Inflammatory macrophage treated with lipopolysaccharide for 1 hour (primary cell): ENCODE data around the gene ZNRF3.
A peak's percentile ranks its signal among the peaks of the same experiment; 100 is the strongest.

Experiments
- DNase-seq, 2 donors: peaks; one replicate each; pipeline ENCODE4 v3.0.0-alpha.2; 2020 to 2022

ZNRF3 gene

GRCh38 chr22:29043906-29044575 is 160.7 kb downstream of the ZNRF3 start:
- no peak for DNase-seq

DNA sequence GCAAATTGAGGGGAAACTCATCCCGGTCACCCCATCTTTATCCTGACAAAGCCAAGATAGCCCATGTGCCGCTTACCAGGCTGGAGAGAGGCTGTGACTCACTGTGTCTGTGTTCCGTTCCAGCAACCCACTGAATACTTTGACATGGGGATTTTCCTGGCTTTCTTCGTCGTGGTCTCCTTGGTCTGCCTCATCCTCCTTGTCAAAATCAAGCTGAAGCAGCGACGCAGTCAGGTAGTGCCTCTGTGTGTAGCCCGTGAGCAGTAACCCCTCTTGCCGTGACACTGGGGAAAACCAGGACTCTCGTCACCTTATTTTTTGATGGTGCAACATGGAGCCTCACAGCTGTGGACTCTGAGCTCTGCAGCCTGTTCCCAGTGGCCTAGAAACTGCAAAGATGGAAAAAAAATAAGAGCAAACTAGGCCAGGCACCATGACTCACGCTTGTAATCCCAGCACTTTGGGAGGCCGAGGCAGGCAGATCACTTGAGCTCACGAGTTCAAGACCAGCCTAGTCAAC is 161.3 kb downstream of the ZNRF3 start:
- DNase-seq = no peak

- DNase-seq = no peak
These were observed 165.7 kb downstream of the ZNRF3 start for GRCh38 chr22:29048822-29049654.

DNA sequence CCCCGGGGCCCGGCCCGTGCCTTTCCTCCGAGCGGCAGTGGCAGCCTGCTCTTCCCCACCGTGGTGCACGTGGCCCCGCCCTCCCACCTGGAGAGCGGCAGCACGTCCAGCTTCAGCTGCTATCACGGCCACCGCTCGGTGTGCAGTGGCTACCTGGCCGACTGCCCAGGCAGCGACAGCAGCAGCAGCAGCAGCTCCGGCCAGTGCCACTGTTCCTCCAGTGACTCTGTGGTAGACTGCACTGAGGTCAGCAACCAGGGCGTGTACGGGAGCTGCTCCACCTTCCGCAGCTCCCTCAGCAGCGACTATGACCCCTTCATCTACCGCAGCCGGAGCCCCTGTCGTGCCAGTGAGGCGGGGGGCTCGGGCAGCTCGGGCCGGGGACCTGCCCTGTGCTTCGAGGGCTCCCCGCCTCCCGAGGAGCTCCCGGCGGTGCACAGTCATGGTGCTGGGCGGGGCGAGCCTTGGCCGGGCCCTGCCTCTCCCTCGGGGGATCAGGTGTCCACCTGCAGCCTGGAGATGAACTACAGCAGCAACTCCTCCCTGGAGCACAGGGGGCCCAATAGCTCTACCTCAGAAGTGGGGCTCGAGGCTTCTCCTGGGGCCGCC is 166.4 kb downstream of the ZNRF3 start:
- DNase-seq = no peak

GRCh38 chr22:29050457-29050856 is 167.1 kb downstream of the ZNRF3 start:
- DNase-seq = no peak

GRCh38 chr22:29053048-29053702 is 169.8 kb downstream of the ZNRF3 start:
- no peak for DNase-seq

- DNase-seq = no peak
These were observed 170.9 kb downstream of the ZNRF3 start for GRCh38 chr22:29054251-29054767.

DNA sequence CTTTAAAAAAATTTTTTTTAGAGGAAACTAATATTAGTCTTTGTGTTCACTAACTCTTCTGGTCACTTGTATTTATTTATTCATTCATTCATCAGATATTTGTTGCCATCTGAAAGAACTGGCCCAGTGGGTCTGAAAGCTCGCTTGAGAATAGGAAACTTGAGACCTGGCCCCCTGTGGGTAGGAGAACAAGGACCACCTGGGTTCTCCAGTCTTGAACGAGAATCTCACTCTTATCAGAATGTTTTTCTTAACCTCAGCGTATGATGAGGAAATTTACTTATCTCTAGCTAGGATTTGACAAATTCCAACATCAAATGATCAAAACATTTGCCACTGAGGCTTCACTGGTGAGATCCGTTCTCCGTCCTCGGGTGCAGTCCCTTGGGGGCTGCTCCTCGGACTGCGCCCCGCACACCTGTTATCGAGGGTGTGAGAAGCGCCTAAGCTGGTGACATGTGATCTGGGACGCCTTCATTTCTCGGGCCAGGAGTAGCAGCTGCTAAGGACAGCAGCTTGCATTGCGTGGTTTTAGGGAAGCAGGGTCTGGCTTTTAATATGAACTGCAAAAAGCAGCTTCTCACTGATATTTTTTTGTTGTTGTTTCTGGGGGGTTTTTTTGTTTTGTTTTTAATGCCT is 171.9 kb downstream of the ZNRF3 start:
- DNase-seq = no peak

DNA sequence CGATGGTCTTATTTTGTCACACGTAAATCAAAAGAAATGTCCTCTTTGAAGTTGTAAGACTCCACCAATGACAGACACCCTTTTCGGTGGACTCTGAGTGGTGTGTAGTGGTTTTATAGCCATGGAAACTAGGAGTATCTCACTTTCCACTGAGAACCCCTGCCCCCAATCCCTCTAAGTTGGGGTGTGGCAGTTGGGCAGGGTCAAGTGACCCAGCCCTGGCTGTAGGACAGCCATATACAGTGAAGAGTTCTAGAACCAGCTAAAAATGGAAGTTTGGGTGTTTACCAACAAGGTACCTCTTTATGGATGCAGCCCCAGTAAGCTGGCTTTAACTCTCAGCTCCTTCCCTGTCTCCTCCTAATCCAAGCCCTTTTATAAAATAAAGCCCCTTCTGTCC is 173.1 kb downstream of the ZNRF3 start:
- no peak for DNase-seq

GRCh38 chr22:29060251-29060869 is 177.0 kb downstream of the ZNRF3 start:
- DNase-seq = peak in 1 of 2 donors; percentile 17

- DNase-seq = no peak
These were observed 177.6 kb downstream of the ZNRF3 start for GRCh38 chr22:29060931-29061330.

GRCh38 chr22:29061773-29062172 is 178.4 kb downstream of the ZNRF3 start, which contains the start of gene C22orf31:
Gene C22orf31 (minus strand): TSS chr22:29061831. CDS start chr22:29061792, 39 bp downstream.
- DNase-seq = no peak

DNA sequence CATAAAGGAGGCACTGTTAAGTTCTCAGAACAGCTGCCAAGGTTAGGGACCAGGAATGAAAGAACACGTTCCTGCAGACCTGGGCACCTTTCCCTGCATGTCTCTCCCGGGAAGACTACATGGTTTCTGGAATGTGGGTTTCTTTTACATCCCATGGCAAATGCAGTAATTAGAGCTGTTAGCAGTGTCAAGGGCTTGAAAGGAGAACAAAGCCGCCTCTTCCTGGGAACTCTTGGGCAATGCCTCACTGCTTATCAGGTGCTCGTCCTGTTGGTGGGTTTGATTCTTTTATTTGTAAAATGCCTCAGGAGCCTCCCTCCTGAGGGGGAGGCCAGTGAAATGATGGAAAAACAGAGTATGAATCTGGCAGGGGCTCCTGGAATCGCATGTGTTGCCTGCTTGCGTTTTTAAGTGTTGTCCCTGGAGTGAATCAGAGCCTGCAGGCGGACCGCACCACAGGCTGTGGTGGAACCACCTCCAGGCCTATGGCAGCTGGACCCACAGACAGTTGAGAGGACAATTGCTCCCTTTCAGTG is 179.0 kb downstream of the ZNRF3 start:
- DNase-seq = no peak

DNA sequence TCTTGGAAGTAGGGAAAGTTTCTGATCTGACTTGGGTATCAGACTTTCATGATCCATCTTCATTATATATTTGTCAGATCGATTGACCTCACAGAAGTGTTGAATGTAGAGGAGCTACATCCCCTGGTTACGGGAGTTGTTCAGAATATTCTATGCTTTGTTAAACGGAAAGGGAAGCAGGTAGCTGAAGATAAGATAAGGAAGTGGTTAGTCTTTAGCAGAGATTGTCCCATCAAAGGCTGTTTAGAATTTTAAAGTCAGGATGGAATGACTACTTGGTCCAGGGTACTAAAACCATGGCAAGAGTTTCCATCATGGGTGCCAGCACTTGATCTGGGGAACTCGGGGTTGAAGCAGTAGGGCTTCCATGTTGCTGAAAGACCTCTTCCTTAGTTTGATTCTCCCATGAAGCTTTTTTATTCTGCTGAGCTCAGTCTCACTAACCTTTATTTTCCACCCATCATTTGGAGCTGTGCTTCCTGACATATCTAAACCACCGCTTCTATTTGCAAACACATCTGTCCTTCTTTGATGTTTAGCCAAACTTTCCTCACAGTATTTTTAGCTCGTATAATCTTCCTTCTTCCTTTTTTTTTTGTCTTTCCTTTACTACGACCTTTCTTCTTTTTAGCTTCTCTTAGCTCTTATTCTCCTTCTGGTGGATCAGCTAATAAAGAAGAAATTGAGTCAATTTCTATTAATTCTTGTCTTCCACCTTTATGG is 182.3 kb downstream of the ZNRF3 start:
- no peak for DNase-seq

- no peak for DNase-seq
These were observed 186.1 kb downstream of the ZNRF3 start for GRCh38 chr22:29069463-29069862.

GRCh38 chr22:29070490-29070889 is 187.1 kb downstream of the ZNRF3 start:
- no peak for DNase-seq

DNA sequence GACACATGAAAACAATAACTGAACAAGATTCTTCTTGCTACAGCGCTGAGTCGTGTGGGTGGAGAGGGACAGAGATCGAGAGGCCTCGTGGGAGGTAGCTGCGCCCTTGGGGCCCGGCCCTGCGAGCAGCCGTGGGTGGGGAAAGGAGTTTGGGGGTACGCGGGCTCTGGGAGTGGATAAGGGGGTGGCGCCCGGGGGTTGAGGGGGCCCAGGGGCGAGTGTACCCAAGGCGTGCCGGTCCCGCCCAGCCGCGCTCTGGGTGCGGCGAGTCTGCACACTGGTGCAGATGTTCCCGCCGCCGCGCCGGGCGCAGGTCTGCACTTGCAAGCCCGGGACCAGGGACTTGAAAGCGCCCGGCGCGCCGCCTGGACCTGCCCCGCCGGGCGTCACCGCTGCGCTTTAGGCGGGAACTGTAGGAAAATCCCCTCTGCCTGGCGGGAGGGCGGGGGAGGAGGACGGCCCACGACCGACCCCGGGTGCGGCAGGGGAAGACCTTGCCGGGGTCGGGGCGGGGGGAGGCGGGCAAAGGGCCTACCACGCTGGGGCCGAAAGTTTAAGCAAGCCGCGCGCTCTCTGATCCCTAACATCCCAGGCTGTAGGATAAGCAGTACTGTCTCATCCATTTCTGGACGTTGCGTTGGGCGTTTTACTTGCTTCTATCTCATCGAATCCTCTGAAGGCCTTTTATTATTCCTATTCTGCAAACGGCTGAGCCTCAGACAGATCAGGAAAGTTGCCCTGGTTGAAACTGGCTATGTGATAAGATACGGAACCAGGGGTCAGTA is 188.1 kb downstream of the ZNRF3 start:
- DNase-seq = peak; percentile 27 to 53

DNA sequence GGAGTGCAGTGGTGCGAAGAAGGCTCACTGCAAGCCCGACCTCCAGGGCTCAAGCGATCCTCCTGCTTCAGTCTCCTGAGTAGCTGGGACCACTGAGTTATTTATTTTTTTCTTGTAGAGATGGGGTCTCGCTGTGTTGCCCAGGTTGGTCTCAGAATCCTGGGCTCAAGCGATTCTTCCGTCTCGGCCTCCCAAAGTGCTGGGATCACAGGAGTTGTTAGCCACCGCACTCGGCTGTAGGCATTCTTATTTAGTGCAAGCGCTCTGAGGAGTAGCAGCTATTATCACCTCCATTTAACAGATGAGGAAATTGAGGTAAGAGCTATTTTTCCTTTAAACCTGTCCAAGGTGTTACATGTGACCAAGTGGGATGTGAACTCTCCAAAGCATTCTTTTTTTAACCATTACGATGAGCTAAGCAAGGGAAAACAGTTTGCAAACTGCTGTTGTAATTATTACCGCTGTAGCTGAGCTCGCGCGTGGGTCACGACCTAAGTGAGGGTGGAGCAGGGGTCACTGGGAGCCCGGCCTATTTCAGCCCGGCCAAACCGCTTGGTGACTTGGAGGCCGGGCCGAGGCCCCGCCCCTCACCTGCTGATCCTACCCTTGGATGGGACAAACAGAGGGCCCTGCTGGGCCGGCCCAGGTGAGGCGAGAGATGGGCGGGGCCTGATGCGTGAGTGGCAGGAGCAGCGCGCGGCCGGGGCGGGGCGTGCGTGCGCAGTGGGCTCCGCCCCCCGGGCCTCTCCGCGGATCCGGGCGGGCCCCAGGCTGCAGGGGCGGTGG is 189.0 kb downstream of the ZNRF3 start:
- DNase-seq = peak; percentile 62 to 79

- no peak for DNase-seq
These were observed 189.7 kb downstream of the ZNRF3 start, which contains the start of gene KREMEN1 for GRCh38 chr22:29072979-29073617. Gene KREMEN1 (plus strand): TSS chr22:29073035. CDS start chr22:29073131, 96 bp downstream.
